Measurements from ENCODE around the gene ARL15. TPM values are rescaled to one million over a fixed set of nuclear protein-coding genes. Genes with fewer than 3 reads are reported as not detected.

Gene ARL15
- total and polyA plus RNA-seq, 2 of the 8 experiments (the other 6 are each of a cell fraction or from before 2014, with no cell fraction given), result 9.9 to 21.2 TPM

DNA sequence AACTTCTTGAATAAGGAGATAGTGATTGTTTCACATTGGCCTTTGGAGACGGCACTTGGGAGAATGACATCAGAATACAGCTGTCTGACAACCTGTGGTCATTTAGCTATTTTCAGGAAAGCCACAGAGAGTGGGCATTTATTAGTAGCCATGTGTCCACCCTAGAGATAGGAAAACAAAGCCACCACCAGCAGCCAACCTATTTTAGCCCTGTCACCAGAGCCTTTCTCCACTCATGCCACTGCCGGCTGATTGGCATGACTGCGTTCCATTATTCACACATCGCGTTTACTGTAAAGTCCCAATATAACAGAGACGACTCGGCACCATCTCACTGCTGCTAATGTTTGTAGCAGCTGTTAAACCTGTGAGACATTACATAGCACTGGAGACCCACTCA, 419.9 kb downstream of the ARL15 start (continued):
- TF ChIP-seq, protein P1, sequence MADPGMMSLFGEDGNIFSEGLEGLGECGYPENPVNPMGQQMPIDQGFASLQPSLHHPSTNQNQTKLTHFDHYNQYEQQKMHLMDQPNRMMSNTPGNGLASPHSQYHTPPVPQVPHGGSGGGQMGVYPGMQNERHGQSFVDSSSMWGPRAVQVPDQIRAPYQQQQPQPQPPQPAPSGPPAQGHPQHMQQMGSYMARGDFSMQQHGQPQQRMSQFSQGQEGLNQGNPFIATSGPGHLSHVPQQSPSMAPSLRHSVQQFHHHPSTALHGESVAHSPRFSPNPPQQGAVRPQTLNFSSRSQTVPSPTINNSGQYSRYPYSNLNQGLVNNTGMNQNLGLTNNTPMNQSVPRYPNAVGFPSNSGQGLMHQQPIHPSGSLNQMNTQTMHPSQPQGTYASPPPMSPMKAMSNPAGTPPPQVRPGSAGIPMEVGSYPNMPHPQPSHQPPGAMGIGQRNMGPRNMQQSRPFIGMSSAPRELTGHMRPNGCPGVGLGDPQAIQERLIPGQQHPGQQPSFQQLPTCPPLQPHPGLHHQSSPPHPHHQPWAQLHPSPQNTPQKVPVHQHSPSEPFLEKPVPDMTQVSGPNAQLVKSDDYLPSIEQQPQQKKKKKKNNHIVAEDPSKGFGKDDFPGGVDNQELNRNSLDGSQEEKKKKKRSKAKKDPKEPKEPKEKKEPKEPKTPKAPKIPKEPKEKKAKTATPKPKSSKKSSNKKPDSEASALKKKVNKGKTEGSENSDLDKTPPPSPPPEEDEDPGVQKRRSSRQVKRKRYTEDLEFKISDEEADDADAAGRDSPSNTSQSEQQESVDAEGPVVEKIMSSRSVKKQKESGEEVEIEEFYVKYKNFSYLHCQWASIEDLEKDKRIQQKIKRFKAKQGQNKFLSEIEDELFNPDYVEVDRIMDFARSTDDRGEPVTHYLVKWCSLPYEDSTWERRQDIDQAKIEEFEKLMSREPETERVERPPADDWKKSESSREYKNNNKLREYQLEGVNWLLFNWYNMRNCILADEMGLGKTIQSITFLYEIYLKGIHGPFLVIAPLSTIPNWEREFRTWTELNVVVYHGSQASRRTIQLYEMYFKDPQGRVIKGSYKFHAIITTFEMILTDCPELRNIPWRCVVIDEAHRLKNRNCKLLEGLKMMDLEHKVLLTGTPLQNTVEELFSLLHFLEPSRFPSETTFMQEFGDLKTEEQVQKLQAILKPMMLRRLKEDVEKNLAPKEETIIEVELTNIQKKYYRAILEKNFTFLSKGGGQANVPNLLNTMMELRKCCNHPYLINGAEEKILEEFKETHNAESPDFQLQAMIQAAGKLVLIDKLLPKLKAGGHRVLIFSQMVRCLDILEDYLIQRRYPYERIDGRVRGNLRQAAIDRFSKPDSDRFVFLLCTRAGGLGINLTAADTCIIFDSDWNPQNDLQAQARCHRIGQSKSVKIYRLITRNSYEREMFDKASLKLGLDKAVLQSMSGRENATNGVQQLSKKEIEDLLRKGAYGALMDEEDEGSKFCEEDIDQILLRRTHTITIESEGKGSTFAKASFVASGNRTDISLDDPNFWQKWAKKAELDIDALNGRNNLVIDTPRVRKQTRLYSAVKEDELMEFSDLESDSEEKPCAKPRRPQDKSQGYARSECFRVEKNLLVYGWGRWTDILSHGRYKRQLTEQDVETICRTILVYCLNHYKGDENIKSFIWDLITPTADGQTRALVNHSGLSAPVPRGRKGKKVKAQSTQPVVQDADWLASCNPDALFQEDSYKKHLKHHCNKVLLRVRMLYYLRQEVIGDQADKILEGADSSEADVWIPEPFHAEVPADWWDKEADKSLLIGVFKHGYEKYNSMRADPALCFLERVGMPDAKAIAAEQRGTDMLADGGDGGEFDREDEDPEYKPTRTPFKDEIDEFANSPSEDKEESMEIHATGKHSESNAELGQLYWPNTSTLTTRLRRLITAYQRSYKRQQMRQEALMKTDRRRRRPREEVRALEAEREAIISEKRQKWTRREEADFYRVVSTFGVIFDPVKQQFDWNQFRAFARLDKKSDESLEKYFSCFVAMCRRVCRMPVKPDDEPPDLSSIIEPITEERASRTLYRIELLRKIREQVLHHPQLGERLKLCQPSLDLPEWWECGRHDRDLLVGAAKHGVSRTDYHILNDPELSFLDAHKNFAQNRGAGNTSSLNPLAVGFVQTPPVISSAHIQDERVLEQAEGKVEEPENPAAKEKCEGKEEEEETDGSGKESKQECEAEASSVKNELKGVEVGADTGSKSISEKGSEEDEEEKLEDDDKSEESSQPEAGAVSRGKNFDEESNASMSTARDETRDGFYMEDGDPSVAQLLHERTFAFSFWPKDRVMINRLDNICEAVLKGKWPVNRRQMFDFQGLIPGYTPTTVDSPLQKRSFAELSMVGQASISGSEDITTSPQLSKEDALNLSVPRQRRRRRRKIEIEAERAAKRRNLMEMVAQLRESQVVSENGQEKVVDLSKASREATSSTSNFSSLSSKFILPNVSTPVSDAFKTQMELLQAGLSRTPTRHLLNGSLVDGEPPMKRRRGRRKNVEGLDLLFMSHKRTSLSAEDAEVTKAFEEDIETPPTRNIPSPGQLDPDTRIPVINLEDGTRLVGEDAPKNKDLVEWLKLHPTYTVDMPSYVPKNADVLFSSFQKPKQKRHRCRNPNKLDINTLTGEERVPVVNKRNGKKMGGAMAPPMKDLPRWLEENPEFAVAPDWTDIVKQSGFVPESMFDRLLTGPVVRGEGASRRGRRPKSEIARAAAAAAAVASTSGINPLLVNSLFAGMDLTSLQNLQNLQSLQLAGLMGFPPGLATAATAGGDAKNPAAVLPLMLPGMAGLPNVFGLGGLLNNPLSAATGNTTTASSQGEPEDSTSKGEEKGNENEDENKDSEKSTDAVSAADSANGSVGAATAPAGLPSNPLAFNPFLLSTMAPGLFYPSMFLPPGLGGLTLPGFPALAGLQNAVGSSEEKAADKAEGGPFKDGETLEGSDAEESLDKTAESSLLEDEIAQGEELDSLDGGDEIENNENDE (IDR thresholded peaks at IDR 0.05; ENCODE audit: insufficient replicate concordance, low read length), result no peak
- TF ChIP-seq HDAC2 (IDR thresholded peaks at IDR 0.05; ENCODE audit: borderline replicate concordance in 1 of 2, low read depth in 2 of 2, low read length in 2 of 2) (no peak), RNF2 (IDR thresholded peaks at IDR 0.05; ENCODE audit: borderline replicate concordance, low read depth, low read length, missing control alignments, poor library complexity, severe bottlenecking) (no peak), HDAC6 (IDR thresholded peaks at IDR 0.05; ENCODE audit: low read depth, low read length) (no peak), NRF1 (IDR thresholded peaks at IDR 0.05; ENCODE audit: low read depth, low read length) (no peak), BACH1 (IDR thresholded peaks at IDR 0.05; ENCODE audit: low read length) (no peak)
- TF ChIP-seq, protein P2, sequence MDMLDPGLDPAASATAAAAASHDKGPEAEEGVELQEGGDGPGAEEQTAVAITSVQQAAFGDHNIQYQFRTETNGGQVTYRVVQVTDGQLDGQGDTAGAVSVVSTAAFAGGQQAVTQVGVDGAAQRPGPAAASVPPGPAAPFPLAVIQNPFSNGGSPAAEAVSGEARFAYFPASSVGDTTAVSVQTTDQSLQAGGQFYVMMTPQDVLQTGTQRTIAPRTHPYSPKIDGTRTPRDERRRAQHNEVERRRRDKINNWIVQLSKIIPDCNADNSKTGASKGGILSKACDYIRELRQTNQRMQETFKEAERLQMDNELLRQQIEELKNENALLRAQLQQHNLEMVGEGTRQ (IDR thresholded peaks at IDR 0.05; ENCODE audit: low read length), result no peak

Data from H1 (cell line).